HG03439 (cell line): Measurements from ENCODE around the gene IP6K3.

Experiments used
- ATAC-seq: cut with Tn5 transposase; IDR thresholded peaks from one replicate; pipeline ENCODE4 v1.9.1; 2021; ENCODE audit warnings: mild to moderate bottlenecking, moderate library complexity; ENCODE audit not compliant: unreplicated experiment

IP6K3 gene

GRCh38 chr6:33707771-33708170 lies 38.9 kb downstream of the IP6K3 start:
- ATAC-seq: no peak

DNA sequence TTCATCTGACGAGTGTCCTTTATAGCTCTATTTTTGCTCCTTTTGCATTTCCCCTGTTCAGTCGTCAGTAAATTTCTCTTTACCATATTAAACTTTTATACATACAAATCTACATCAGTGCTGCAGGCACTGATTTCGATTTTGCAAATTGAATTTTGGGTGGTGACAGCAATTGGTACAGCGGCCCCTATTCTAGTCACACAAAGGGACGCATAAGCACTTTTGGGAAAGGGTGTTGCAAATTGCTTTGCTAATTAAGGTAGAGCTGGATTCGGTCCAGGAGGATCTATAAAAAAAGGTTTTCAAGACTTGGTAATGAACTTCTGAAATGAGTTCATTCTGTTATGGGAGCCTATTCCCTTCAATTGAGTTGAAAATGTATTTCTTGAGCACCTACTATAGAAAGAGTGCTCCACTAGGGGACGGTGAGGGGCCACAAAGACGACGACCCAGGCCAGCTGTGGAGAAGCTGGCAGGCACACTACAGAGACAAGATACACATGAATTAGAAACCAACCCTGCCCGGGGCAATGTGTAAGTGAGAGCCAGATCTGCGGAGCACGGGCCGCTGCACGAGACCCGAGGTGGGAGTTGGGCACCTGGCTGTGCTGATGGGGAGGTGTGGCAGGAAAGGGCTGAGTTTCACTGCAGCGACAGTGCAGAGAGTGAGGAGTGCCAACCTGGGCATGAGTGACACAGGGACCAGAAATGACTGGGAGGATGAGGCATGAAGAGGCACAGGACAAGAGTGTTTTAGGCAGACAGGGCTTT lies 40.6 kb downstream of the IP6K3 start:
- no peak for ATAC-seq

DNA sequence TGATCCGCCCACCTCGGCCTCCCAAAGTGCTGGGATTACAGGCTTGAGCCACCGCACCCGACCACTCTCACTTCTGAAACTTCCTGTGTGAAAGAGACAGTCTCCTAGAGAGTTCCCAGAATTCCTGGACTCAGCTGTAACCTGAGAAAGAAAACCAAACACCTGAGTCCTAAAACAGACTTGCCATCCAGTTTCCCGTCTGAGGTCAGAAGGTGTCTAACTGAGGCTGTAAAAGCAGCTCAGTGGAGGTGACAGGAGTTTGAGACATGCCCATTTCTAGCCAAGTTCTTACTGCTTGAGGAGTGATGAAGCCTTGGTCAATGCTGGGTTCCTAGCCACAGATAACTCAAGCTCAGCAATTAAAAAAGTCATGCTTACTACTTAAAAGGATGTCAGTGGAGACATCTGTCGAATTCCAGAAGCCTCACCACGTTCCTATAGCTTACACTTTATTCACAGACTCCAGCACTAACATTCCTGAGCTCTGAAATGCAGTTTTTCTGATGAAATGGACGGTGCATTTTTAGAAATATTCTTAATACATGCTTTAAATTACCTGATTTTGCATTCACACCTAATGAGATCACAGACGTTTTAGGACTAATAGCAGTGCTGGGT lies 41.3 kb downstream of the IP6K3 start:
- no peak for ATAC-seq

DNA sequence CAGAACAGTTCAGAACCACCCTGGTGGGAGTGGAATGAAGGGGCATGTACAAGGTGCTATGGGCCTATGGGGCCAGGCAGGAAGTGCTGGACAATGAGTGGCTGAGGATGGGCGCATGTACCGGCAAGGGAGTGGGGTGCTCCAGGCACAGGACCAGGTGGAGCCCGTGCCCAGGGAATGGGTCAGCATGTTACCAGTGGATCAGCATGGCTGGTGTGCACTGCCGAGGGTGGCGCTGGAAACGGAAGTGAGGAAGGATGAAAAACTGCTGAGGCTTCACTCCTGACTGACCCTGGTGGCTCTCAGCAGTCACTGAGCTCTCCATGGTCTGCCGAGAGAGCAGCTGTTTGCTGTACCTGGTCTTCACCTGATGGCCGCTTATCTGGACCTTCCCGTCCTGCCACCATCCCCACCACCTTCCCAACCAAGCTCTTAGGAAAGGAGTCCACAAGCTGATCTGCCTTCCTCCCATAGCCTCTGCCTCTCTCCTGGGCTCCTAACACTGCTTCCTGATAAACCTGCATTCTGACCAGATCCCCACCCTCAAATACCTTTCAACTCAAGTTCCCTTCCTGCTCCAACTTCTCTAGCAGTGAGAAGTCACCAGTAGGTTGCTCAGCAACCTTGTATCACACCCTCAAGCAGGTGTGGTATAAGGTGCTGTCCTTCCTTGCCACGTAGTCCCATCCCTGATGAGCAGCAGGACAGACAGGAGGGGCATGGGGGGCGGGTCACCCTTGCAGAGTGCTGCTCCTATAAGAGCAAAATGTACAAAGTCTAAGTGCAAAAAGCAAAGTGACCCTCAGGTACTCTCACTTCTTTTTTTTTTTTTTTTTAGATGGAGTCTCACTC lies 42.3 kb downstream of the IP6K3 start:
- ATAC-seq: no peak

DNA sequence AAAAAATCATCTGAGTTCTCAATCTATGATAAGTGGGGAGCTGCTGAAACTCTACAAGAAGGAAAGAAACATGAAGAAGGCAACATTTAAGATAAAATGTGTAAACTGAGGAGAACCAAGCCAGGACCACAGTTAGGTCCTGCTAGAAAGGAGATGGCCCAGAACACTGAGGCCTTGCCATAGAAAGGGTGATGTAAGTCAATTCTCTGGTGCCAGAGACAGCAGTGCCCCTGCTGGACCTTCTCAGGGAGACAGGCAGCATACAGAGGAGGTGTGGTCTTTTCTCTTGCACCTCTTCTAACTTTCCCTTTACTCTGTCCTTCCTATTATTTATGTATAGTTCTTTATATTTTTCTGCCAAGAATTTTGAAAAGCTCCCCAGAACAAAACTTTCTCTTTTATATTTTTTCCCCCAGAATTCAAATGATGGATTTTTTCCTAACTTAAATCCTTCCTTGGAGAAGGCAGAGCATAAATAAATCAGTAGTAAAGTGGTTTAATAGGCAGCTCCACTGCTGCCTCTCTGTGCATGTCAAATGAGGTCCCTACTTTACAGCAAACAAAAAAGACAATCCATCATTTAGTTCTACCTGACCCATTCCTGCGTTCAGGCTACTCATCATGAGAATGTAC lies 44.2 kb downstream of the IP6K3 start:
- no peak for ATAC-seq

GRCh38 chr6:33700391-33701050 lies 46.2 kb downstream of the IP6K3 start:
- ATAC-seq: no peak

- ATAC-seq: no peak
These were observed 47.0 kb downstream of the IP6K3 start for GRCh38 chr6:33699739-33700138.

- no peak for ATAC-seq
These were observed 47.6 kb downstream of the IP6K3 start for GRCh38 chr6:33699131-33699530.

GRCh38 chr6:33698494-33698893 lies 48.2 kb downstream of the IP6K3 start:
- no peak for ATAC-seq

DNA sequence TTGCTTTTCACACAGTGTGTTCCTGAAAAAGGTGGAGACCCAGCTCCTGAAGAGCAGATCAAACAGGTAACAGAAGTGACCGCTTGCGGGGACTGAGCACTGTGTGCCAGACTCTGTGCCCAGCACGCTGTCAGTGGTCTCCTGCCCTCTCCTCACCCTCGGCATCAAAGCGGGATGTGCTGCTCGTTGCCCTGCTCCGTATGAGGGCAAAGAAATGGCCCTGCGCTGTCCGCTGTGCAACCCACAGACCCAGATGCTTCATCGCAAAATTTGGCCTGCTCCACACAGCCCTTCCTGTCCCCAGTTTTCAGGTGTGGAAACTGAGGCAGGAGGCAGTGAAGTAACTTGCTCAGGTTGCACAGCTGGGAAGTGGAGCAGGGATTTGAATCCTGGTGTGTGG lies 48.9 kb downstream of the IP6K3 start:
- ATAC-seq: no peak

- no peak for ATAC-seq
These were observed 49.9 kb downstream of the IP6K3 start for GRCh38 chr6:33696548-33697518.

- no peak for ATAC-seq
These were observed 50.6 kb downstream of the IP6K3 start for GRCh38 chr6:33696076-33696475.

DNA sequence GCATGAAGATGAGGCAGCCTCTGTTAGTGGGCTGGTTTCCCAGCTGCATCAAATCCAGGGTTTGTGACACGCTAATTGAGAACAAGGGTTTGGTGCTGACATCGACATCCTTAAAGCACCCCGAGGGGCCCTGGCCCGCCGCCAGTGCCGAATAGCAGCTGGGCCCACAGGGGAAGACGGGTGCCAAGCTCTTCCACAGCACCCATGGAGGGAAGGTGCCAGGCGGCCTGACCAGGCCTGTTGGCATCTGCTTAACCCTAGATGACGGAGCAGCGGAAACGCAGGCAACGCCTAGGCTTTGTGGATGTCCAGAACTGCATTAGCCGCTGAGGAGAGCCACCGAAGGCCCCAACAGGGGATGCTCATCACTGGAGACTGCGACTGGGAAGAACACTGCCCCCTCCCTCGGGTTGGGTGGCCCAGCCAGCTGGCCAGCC lies 51.2 kb downstream of the IP6K3 start:
- no peak for ATAC-seq

DNA sequence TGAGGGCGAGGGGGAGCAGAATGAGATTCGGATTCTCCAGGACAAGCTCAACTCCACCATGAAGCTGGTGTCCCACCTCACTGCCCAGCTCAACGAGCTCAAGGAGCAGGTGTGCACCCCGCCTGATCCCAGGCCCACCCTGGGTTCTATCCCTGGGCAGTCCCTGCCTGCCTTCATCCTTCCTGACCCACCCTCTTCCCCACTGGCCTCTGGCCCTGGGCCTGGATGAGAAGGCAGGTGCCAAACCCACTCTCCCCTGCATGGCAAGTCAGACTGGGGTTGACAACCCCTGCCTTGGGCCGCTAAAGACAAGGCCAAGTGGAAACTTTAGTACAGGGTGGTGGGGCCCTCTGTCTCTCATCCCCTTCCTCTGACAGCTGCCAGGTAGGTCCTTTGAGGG lies 51.7 kb downstream of the IP6K3 start:
- no peak for ATAC-seq

GRCh38 chr6:33694401-33694931 lies 52.2 kb downstream of the IP6K3 start:
- no peak for ATAC-seq

DNA sequence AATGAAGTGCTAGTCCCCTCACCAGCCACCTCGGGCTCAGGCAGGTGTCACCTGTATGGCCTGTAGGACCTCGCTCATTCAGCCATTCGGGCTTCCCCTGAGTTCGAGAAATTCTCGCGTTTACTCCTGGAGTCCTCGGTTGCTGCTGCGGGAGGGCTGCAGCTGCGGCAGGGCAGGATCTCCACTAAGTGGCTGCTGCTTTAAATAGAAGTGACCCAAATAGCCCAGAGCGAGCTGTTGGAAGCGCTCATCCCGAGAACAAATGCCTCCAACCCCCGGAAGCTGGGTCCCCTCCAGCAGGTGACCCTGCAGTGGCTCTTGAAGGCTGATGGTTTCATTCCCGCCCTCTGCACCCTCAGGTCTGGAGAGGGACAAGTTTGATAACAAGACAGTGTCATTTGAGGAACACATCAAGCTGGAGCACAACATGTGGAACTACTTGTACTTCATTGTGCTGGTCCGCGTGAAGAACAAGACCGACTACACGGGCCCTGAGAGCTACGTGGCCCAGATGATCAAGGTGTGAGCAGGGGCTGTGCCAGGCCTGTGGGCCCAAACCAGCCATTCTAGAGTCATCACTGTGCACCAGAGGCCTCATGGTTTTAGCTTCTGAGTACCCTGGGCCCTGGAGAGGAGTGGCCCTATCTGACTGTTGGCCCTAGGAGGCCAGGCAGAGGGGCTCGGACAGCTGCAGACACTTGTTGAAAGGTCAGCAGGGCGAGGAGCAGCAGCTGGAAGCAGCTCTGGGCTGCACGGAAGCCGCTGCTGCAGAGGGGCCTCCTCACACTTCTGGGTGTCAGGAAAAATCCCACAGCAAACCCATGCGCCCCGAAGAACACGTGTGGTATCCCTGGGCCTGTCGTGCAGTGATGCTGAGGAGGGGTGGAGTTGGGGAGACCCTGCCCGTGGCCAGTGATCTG lies 53.3 kb downstream of the IP6K3 start:
- no peak for ATAC-seq

DNA sequence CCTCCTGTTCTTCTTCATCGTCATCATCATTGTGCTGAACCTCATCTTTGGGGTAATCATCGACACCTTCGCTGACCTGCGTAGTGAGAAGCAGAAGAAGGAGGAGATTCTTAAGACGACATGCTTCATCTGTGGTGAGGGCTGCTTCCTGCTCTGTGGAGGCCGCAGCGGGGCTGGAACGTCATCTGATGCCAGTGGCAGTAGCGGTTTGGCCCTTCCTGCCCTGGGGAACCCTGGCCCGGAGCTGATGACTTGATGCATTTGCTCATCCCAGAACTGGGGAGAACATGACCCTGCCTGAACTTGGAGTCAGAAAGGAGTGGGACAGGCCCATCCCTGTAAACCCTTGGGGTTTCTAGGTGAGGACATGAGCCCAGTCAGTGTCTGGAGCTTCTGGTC lies 53.9 kb downstream of the IP6K3 start:
- ATAC-seq: no peak

DNA sequence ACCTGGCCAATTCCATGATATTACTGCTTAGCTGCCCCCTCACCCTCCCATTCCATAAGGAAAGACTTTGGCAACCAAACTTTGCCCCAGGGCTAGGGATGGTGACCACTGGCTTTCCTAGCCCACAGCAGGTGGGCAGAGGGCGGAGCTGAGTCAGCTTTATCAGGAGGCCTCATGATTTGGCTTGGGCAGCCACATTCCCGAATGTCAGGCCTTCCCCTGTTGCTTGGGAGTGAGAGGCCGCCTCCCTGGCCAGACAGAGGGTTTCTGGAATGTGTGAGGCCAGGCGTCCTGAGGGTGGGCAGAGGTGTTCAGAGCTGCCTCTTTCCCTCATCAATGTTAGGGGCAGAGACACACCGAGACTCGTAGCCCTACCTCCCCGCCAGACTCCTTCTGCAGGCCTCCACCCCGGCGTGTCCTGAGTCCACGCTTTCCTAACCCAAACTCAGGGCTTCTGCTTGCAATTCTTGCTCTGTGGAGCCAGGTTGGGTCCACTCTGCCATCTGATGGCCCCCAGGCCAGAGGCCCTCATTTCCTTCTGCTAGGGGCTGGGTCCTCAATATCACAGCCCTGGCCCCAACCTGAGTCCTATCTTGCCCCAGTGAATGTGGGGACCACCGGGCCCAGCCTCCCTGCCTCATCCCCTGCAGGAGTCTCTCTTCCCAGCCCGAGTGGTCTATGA lies 54.5 kb downstream of the IP6K3 start:
- no peak for ATAC-seq
